NCI-H2029 (cell line): Measurements from ENCODE around the gene DOCK2.
"Not testable (repeated sequence)": the region's sequence is repeated elsewhere in the genome, so short reads cannot be mapped to it uniquely, and the experiment has no call there.

Experiments
- DNase-seq: peaks from one replicate; lab custom pipeline; 2025; lab: John Stamatoyannopoulos, UW

DOCK2 gene

GRCh38 chr5:169721771-169722170 lies 84.7 kb downstream of the DOCK2 start:
- no peak for DNase-seq

- no peak for DNase-seq
Measured at GRCh38 chr5:169723103-169723831, 86.2 kb downstream of the DOCK2 start.

GRCh38 chr5:169724303-169725087 lies 87.4 kb downstream of the DOCK2 start:
- DNase-seq, result no peak

GRCh38 chr5:169725665-169726064 lies 88.6 kb downstream of the DOCK2 start:
- not testable (repeated sequence) for DNase-seq

- no peak for DNase-seq
Measured at GRCh38 chr5:169728418-169728817, 91.3 kb downstream of the DOCK2 start.

DNA sequence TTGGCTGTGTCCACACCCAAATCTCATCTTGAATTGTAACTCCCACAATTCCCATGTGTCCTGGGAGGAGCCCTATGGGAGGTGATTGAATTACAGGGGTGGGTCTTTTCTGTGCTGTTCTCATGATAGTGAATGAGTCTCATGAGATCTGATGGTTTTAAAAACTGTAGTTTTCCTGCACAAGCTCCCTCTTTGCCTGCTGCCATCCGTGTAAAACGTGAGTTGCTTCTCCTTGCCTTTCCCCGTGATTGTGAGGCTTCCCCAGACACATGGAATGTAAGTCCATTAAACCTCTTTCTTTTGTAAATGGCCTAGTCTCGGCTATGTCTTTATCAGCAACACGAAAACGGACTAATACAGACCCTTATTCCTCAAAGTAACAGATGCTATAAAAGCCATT lies 94.1 kb downstream of the DOCK2 start:
- no peak for DNase-seq

- no peak for DNase-seq
Measured at GRCh38 chr5:169732841-169733240, 95.8 kb downstream of the DOCK2 start.

GRCh38 chr5:169735913-169736312 lies 98.8 kb downstream of the DOCK2 start:
- no peak for DNase-seq

- DNase-seq, result no peak
Measured at GRCh38 chr5:169736653-169737052, 99.6 kb downstream of the DOCK2 start.

DNA sequence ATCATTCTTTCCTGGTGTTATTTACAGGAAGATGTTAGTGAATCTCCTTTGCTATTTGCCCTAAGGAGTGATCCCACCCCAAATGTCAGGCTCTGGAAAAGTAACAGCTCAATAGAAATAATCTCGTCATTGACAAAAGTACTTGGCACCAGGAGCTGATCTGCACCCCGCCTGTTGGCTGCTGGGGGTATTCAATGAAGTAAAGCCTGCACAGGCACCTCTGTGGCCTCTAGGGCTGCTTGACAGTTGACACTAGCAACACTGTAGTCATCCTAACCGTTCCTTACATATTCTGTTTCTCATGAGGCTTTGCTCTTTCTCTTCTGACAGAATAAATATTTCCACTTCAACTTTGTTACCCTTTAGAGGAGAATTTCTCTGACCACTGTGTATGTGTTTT lies 103.4 kb downstream of the DOCK2 start:
- no peak for DNase-seq

DNA sequence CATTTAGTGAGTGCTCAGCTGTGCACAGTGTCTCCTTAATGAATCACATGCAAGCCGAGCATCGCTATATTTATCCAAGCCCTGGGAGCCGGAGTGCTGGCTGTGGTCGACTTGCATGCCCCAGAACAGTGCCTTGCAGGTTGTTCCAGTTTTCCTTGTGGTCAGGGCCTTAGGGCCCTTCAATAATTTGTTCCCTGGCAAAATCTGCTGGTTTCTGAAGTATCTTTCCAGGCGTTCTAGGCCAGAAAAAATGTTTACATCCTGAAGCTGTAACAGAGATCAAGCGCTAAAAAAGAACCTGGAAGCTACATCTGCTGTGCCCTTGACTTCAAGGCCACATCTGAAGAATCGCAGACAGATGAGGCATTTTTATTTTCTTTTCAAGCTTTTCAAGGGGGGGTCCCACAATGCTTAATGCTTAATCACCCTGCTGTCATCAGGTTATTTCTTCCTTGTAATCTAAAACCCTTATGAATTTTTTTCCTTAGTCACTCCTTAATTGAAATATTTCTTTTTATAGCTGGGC lies 105.8 kb downstream of the DOCK2 start:
- no peak for DNase-seq

GRCh38 chr5:169744336-169744735 lies 107.3 kb downstream of the DOCK2 start:
- DNase-seq, result no peak

DNA sequence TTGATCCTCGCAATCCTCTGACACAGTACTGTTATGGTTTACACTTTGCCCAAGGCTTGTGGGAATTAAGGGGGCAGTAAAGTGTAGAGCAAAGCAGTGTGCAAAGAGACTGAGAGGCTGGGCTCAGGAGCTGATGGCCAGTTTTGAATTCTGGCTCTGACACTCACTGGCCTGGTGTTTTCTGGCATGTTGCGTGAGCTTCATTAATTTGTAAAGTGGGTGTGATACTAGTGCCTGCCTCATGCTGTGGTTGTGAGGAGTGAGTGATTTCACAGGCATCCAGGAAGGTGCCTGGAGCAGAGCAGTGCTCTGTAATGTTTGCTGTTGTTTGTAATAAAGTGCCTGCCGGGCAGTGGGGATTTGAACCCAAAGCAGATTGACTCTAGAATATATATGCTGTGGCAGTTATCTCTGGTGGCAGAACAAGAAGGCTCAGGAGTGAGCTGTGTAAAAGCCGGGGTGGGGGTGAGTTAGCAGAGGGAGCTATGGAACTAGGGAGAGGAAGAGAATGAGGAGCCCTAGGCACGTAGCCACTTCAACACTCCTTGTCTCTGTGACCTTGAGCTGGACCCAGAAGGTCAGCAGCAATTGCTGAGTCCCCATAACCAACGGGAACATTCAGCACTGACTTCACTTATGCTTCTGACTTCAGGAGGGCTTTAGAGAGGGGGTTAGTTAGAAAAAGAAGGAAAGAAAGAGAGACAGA lies 108.5 kb downstream of the DOCK2 start:
- no peak for DNase-seq

GRCh38 chr5:169746147-169746694 lies 109.1 kb downstream of the DOCK2 start:
- DNase-seq, result no peak

GRCh38 chr5:169748174-169748573 lies 111.1 kb downstream of the DOCK2 start:
- DNase-seq, result no peak

DNA sequence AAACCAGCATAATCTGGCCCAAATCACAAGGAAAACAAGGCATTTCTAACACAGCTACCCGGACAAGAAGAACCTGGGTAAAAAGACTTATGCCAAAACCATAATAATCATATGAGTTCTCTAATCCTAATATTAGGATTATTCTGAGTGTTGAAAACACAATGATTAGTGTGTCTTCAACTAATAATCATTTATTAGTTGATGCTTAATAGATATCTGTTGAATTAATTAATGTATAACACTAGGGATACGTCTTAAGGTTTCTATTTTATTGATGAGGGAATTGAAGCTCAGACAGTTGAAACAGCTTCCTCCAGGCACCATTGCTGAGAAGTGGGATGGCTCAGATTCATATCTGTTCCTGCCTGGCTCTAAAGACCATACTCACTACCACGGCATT lies 112.2 kb downstream of the DOCK2 start:
- DNase-seq, result no peak

DNA sequence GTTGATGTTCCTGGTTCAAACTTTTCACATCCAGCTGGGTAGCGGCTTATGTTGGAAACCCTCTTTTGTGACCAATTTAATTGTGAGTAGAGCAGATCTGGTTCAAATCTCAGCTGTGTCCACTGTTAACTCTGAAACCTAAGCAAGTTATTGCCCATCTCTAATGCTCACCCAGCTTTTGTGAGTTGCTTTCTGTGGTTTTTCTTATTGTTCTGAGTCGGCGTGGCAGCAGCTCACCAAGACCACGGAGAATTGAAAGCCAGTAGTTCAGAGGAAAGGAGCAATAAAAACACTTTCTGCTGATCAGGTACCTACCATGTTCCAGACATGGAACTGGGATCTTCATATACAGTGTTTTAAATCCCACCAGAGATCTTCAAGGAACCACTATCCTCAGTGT lies 114.4 kb downstream of the DOCK2 start:
- DNase-seq, result no peak

- DNase-seq, result not testable (repeated sequence)
Measured at GRCh38 chr5:169752566-169752965, 115.5 kb downstream of the DOCK2 start.

DNA sequence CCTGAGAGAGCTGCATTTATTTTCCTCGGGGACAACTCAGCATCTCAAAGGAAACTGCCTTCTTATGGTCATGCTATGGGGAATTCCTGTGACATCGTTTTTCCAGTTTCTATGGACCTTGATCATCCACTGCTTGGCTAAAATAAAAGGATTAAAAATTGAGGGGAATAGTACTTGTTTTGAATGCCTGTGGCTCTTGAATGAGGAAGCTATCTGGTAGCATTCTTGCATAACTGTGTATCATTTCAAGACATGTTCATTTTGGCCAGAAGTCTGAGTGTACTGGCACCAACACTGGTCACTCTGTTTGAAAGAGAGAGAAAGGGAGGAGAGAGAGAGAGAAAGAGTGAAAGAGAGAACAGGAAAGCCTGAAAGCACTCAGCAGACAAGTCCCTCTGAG lies 116.7 kb downstream of the DOCK2 start:
- no peak for DNase-seq

- DNase-seq, result no peak
Measured at GRCh38 chr5:169754737-169755136, 117.7 kb downstream of the DOCK2 start.

DNA sequence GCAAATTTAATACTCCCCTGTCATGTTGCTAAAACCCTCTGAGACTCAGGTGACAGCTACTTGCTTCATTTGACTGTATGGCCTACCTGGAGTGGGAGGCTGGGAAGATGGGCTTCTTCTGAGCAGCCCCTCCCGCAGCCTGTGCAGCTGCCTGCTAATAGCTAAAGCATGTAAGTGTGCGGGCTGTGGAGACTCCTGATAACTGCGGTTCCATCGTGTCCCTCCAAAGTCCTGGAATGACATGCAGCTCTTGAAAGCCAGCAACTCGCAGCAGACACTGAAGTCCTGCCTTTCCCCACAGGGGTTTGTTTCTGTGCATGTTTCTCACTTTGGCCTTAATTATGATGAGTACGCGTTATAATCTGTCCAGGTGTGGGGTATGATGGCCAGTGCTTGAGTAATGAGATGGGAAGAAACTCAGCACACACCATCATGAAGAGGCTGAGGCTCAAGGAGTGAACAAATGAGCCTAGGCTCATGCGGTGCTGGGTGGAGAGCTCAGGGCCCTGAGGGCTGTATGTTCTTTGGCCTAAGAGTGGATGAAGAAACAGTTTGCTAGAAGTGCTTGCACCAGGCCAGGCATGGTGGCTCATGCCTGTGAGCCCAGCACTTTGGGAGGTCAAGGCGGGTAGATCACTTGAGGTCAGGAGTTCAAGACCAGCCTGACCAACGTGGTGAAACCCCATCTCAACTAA lies 119.1 kb downstream of the DOCK2 start:
- no peak for DNase-seq

GRCh38 chr5:169757016-169757415 lies 119.9 kb downstream of the DOCK2 start:
- DNase-seq, result no peak
